Measurements from ENCODE around the gene WDFY4. TPM values are rescaled to one million over a fixed set of nuclear protein-coding genes. Genes with fewer than 3 reads are reported as not detected.

WDFY4 gene
- total RNA-seq, 1 experiment from 2014 or later: not detected

GRCh38 chr10:48724127-48724526, 39.5 kb downstream of the WDFY4 start:
- Histone ChIP-seq H3K4me2 (ENCODE audit: insufficient read depth, insufficient read length, low read length) (no peak overlapping the region), H4K91ac (ENCODE audit: insufficient read length, low read depth, low read length) (no peak overlapping the region), H4K5ac (ENCODE audit: insufficient read length, low read depth, low read length) (no peak overlapping the region), H3K18ac (ENCODE audit: insufficient read length, low read depth, low read length) (no peak overlapping the region), H3T11ph (ENCODE audit: low read length) (no peak overlapping the region), H2BK5ac (ENCODE audit: insufficient read length, low read length) (no peak overlapping the region), H3K23me2 (ENCODE audit: insufficient read length, low read depth, low read length, poor library complexity, severe bottlenecking) (no peaks in the 10 kb centered on the region), H3K9me3 (ENCODE audit: control insufficient read depth, low read depth, low read length) (no peaks in the 10 kb centered on the region), H3K79me2 (ENCODE audit: insufficient read depth, low read length) (no peaks in the 10 kb centered on the region), H3K14ac (ENCODE audit: insufficient read depth, low read length) (no peak overlapping the region), H3K23ac (ENCODE audit: insufficient read length, low read depth, low read length) (no peak overlapping the region), H3K27ac (ENCODE audit: insufficient read length, low read depth, low read length) (no peak overlapping the region), H2AFZ (ENCODE audit: low read length) (no peak overlapping the region), H2AK5ac (ENCODE audit: insufficient read length, low read length) (no peak overlapping the region), H3K79me1 (ENCODE audit: insufficient read depth, low read depth, low read length, poor library complexity, severe bottlenecking) (no peaks in the 10 kb centered on the region), H2BK12ac (ENCODE audit: insufficient read length, low read depth, low read length) (no peak overlapping the region), H4K20me1 (ENCODE audit: control insufficient read depth, insufficient read depth, insufficient read length) (no peaks in the 10 kb centered on the region), H3K27me3 (ENCODE audit: insufficient read depth, low read length) (no peaks in the 10 kb centered on the region), H2BK20ac (ENCODE audit: low read depth, low read length, poor library complexity, severe bottlenecking) (no peak overlapping the region), H2BK120ac (ENCODE audit: low read depth, low read length, poor library complexity, severe bottlenecking) (no peak overlapping the region), H2BK15ac (ENCODE audit: low read depth, low read length) (no peak overlapping the region), H3K56ac (ENCODE audit: insufficient read length, low read depth, low read length) (no peak overlapping the region), H3K4ac (ENCODE audit: low read depth, low read length) (no peak overlapping the region), H4K8ac (replicated peaks; ENCODE audit: insufficient read length, low read depth, low read length) (no peak overlapping the region), H3K9ac (ENCODE audit: extremely low read depth, insufficient read length, low read length) (no peak overlapping the region), H3K4me1 (ENCODE audit: insufficient read depth, low read length) (no peaks in the 10 kb centered on the region)
- WGBS (ENCODE audit: extremely low coverage, insufficient read length, low lambda C conversion rate): no CpG with 5 or more reads among the region's 7 CpGs
- H3K27me3 Mint-ChIP-seq (ENCODE audit: low read depth): peaks cover 17% of the 10 kb centered on the region
- DNase-seq: no peak
- no peaks in the 10 kb centered on the region; a peak in 1 of 4 replicates for H3K4me1 Mint-ChIP-seq
- no peaks in the 10 kb centered on the region for H3K36me3 Mint-ChIP-seq (ENCODE audit: insufficient read depth in 1 of 3, low read depth in 3 of 3)
- TF ChIP-seq CTCF (conservative IDR thresholded peaks at IDR 0.05): no peak
- no peaks in the 10 kb centered on the region for H3K9me3 Mint-ChIP-seq
- H3K4me3 Mint-ChIP-seq: no peak overlapping the region
- no peak overlapping the region for H3K27ac Mint-ChIP-seq

All from H9 (cell line).